H1 (cell line): ENCODE results near the gene ADIPOQ. TPM values are rescaled to one million over a fixed set of nuclear protein-coding genes. Genes with fewer than 3 reads are reported as not detected.

Source experiments
- CTCF ChIA-PET: fragments of 300-600 bp; sonication (Branson Sonifier 250); formaldehyde crosslinking; loops from one replicate; lab custom pipeline; 2021; ENCODE audit not compliant: partially characterized antibody; lab: Charles Lee
- POLR2A ChIA-PET: fragments of 300-600 bp; sonication (Branson Sonifier 250); formaldehyde crosslinking; loops from one replicate; lab custom pipeline; 2021; ENCODE audit warnings: inconsistent platforms; ENCODE audit not compliant: partially characterized antibody; lab: Charles Lee
- DNase-seq, 2 experiments: peaks; one replicate each; pipeline versions ENCODE4 v3.0.0 to v3.0.0-alpha.2; 2010 to 2022; ENCODE audit warnings: low spot score in 2 of 2, low read depth in 1 of 2, mixed read lengths in 1 of 2
- FAIRE-seq: peaks from 2 replicates; lab custom pipeline; 2011; peaks lifted over from hg19 to GRCh38; lab: Jason Lieb, UNC
- H2AFZ ChIP-seq: 2 replicates; pipeline ENCODE4 v1.8.1; 2012; ENCODE audit warnings: low read length, inconsistent platforms
- H2AK5ac ChIP-seq: 2 replicates; pipeline ENCODE4 v1.6.1; 2013; ENCODE audit warnings: low read depth, low read length
- H2BK120ac ChIP-seq: replicated peaks from 2 replicates; pipeline ENCODE3; 2013; ENCODE audit warnings: low read depth, low read length, inconsistent platforms
- H2BK12ac ChIP-seq: 2 replicates; pipeline ENCODE4 v1.6.1; 2013; ENCODE audit warnings: low read depth, low read length
- H2BK15ac ChIP-seq: 2 replicates; pipeline ENCODE4 v1.6.1; 2013; ENCODE audit warnings: low read length
- H2BK20ac ChIP-seq: 2 replicates; pipeline ENCODE4 v1.6.1; 2013; ENCODE audit warnings: low read length
- H2BK5ac ChIP-seq: 2 replicates; pipeline ENCODE4 v1.6.1; 2013; ENCODE audit warnings: low read depth, low read length
- H3K14ac ChIP-seq: 2 replicates; pipeline ENCODE4 v1.6.1; 2013; ENCODE audit warnings: inconsistent platforms; ENCODE audit not compliant: insufficient read length
- H3K18ac ChIP-seq: 2 replicates; pipeline ENCODE4 v1.6.1; 2013; ENCODE audit warnings: low read length; ENCODE audit errors: extremely low read depth
- H3K23ac ChIP-seq: 2 replicates; pipeline ENCODE4 v1.6.1; 2013; ENCODE audit warnings: inconsistent platforms; ENCODE audit not compliant: insufficient read length
- H3K23me2 ChIP-seq: 2 replicates; pipeline ENCODE4 v1.6.1; 2013; ENCODE audit warnings: low read depth, low read length
- H3K27ac ChIP-seq: 2 replicates; pipeline ENCODE4 v1.6.1; 2011; ENCODE audit warnings: low read depth, low read length, inconsistent platforms
- H3K27me3 ChIP-seq, 4 experiments: replicated peaks in 1 of 4; 1 replicate in 1 of 4; 2 replicates in 3 of 4; pipeline versions ENCODE4 v1.6.1 to v1.8.1; 2011 to 2013; ENCODE audit warnings: low read length in 3 of 4, mild to moderate bottlenecking in 3 of 4, inconsistent platforms in 2 of 4, mixed read lengths in 2 of 4, moderate library complexity in 1 of 4; ENCODE audit not compliant: control insufficient read depth in 3 of 4, insufficient read depth in 3 of 4; ENCODE audit errors: extremely low read depth in 1 of 4
- H3K36me3 ChIP-seq, 4 experiments: 2 replicates each; pipeline versions ENCODE4 v1.6.1 to v1.8.1; 2011 to 2013; ENCODE audit warnings: mild to moderate bottlenecking in 4 of 4, low read length in 3 of 4, moderate library complexity in 2 of 4, control low read depth in 1 of 4, inconsistent platforms in 1 of 4; ENCODE audit not compliant: insufficient read depth in 4 of 4, control insufficient read depth in 2 of 4
- H3K4ac ChIP-seq: replicated peaks from 2 replicates; pipeline ENCODE3; 2013; ENCODE audit warnings: low read length, low read depth, mixed read lengths, inconsistent platforms; ENCODE audit not compliant: insufficient read length
- H3K4me1 ChIP-seq, 4 experiments: replicated peaks in 1 of 4; 1 replicate in 1 of 4; 2 replicates in 3 of 4; pipeline versions ENCODE4 v1.6.1 to v1.8.1; 2011 to 2013; ENCODE audit warnings: low read length in 3 of 4, inconsistent platforms in 2 of 4, mixed read lengths in 1 of 4; ENCODE audit not compliant: insufficient read depth in 4 of 4, control insufficient read depth in 3 of 4
- H3K4me2 ChIP-seq, 2 experiments: 2 replicates each; pipeline versions ENCODE4 v1.6.1 to v1.8.1; 2011 to 2013; ENCODE audit warnings: low read depth in 2 of 2, low read length in 2 of 2, control low read depth in 1 of 2, inconsistent platforms in 1 of 2, mild to moderate bottlenecking in 1 of 2; ENCODE audit not compliant: insufficient read depth in 1 of 2
- H3K4me3 ChIP-seq, 4 experiments: fragments of 200-600, 300-600 bp in 1 of 4; sonication (generic), shearing (Covaris generic), sonication (Bioruptor Twin) in 1 of 4; 2 replicates each; pipeline versions ENCODE4 v1.5.1 to v1.8.1; 2011 to 2016; ENCODE audit warnings: low read length in 4 of 4, low read depth in 3 of 4, control low read depth in 2 of 4, inconsistent platforms in 2 of 4, mild to moderate bottlenecking in 2 of 4, mixed read lengths in 1 of 4, moderate library complexity in 1 of 4; ENCODE audit not compliant: insufficient read depth in 2 of 4; ENCODE audit errors: extremely low read depth in 1 of 4
- H3K56ac ChIP-seq: replicated peaks from 2 replicates; pipeline ENCODE3; 2013; ENCODE audit warnings: low read depth, mild to moderate bottlenecking, mixed read lengths, low read length, inconsistent platforms; ENCODE audit not compliant: insufficient read length
- H3K79me1 ChIP-seq: 2 replicates; pipeline ENCODE4 v1.6.1; 2013; ENCODE audit warnings: low read depth, low read length, control low read depth
- H3K79me2 ChIP-seq, 2 experiments: 2 replicates each; pipeline versions ENCODE4 v1.6.1 to v1.8.1; 2012 to 2013; ENCODE audit warnings: low read length in 2 of 2, mild to moderate bottlenecking in 2 of 2, inconsistent platforms in 1 of 2; ENCODE audit not compliant: insufficient read depth in 2 of 2, control insufficient read depth in 1 of 2
- H3K9ac ChIP-seq, 4 experiments: replicated peaks in 1 of 4; 1 replicate in 1 of 4; 2 replicates in 3 of 4; pipeline versions ENCODE4 v1.6.1 to v1.8.1; 2011 to 2013; ENCODE audit warnings: low read depth in 3 of 4, low read length in 3 of 4, control low read depth in 2 of 4, mild to moderate bottlenecking in 2 of 4, moderate library complexity in 2 of 4, inconsistent platforms in 1 of 4; ENCODE audit errors: extremely low read depth in 1 of 4
- H3K9me3 ChIP-seq, 2 experiments: 2 replicates each; pipeline versions ENCODE4 v1.6.1 to v1.8.1; 2012 to 2013; ENCODE audit warnings: mild to moderate bottlenecking in 2 of 2, moderate library complexity in 2 of 2, control low read depth in 1 of 2, inconsistent platforms in 1 of 2, low read depth in 1 of 2, low read length in 1 of 2, mixed read lengths in 1 of 2; ENCODE audit not compliant: insufficient read depth in 2 of 2
- H4K20me1 ChIP-seq, 2 experiments: replicated peaks in 1 of 2; 2 replicates each; pipeline versions ENCODE3 to v1.8.1; 2011 to 2013; ENCODE audit warnings: inconsistent platforms in 2 of 2, low read length in 2 of 2, mild to moderate bottlenecking in 1 of 2; ENCODE audit not compliant: insufficient read depth in 2 of 2, control insufficient read depth in 1 of 2
- H4K5ac ChIP-seq: 2 replicates; pipeline ENCODE4 v1.6.1; 2013; ENCODE audit warnings: low read length, low read depth, mixed read lengths, inconsistent platforms; ENCODE audit not compliant: insufficient read length
- H4K8ac ChIP-seq: 2 replicates; pipeline ENCODE4 v1.8.0; 2013; ENCODE audit warnings: mild to moderate bottlenecking, moderate library complexity, low read length, inconsistent platforms; ENCODE audit not compliant: insufficient read depth; ENCODE audit errors: extremely low read depth
- H4K91ac ChIP-seq: replicated peaks from 2 replicates; pipeline ENCODE3; 2013; ENCODE audit warnings: low read length, mixed read lengths, inconsistent platforms; ENCODE audit not compliant: insufficient read length
- CBX8 ChIP-seq: fragments of 300-800, 300-1000 bp; sonication (generic); IDR thresholded peaks from 2 replicates; pipeline ENCODE4 v1.7.1; 2016; ENCODE audit warnings: low read depth, low read length, borderline replicate concordance
- CHD2 ChIP-seq: IDR thresholded peaks from 2 replicates; pipeline ENCODE4 v1.6.1; 2012; ENCODE audit warnings: low read length, improper control_type of control experiment
- PHF8 ChIP-seq: fragments of 200-600 bp; sonication (generic); conservative IDR thresholded peaks from 2 replicates; pipeline ENCODE4 v1.7.1; 2012; ENCODE audit warnings: low read depth, mild to moderate bottlenecking, inconsistent platforms, low read length, moderate library complexity
- POLR2AphosphoS5 ChIP-seq: IDR thresholded peaks from 2 replicates; pipeline ENCODE4 v1.6.1; 2011; ENCODE audit warnings: low read depth, low read length
- POU5F1 ChIP-seq: IDR thresholded peaks from 2 replicates; pipeline ENCODE4 v1.6.1; 2011; ENCODE audit warnings: low read depth, mild to moderate bottlenecking, low read length, moderate library complexity
- RNF2 ChIP-seq: fragments of 200-900, 300-1000 bp; sonication (generic); IDR thresholded peaks from 2 replicates; pipeline ENCODE4 v1.7.1; 2016; ENCODE audit warnings: borderline replicate concordance, low read depth, mild to moderate bottlenecking, antibody characterized with exemption, low read length; ENCODE audit not compliant: poor library complexity, severe bottlenecking; ENCODE audit errors: missing control alignments
- WGBS, 2 experiments: shearing (Covaris generic) in 1 of 2; methylation state at CpG; one replicate each; pipeline versions ENCODE4 v1.1.6 to v1.1.7; 2013 to 2015; ENCODE audit warnings: low lambda C conversion rate in 2 of 2, mixed read lengths in 2 of 2, inconsistent platforms in 1 of 2, low coverage in 1 of 2, missing lambda C conversion rate in 1 of 2; ENCODE audit not compliant: insufficient replicate concordance in 2 of 2, insufficient coverage in 1 of 2, insufficient read length in 1 of 2; ENCODE audit errors: extremely low coverage in 1 of 2, missing lambda C conversion rate in 1 of 2; 5-methylcytosine and 5-hydroxymethylcytosine counted together
- long read RNA-seq, 2 experiments: library from RNA in 1 of 2; library from capped mRNA in 1 of 2; stranded (forward); transcript quantifications; one replicate each; pipeline ENCODE4 v2.0.0, GENCODE V29; 2021; ENCODE audit warnings: inconsistent platforms in 1 of 2
- polyA minus RNA-seq, 3 experiments: library from RNA; depleted of rRNA, polyadenylated mRNA; stranded (reverse); fragments of >200 nt; gene quantifications; 1 replicate in 2 of 3; 2 replicates in 1 of 3; pipeline ENCODE4 v1.2.3, GENCODE V29; 2011
- polyA plus RNA-seq, 7 experiments: library from polyadenylated mRNA; depleted of rRNA in 3 of 7; stranded (reverse) in 5 of 7; unstranded in 2 of 7; fragments of >200 nt in 5 of 7; fragments of 200-250 nt in 2 of 7; gene quantifications; 1 replicate in 5 of 7; 2 replicates in 1 of 7; 4 replicates in 1 of 7; pipeline versions ENCODE4 v1.2.1 to v1.2.3, GENCODE V29; 2011 to 2013; ENCODE audit warnings: missing spikeins in 2 of 7, mixed read lengths in 2 of 7
- total RNA-seq: library from RNA; stranded (reverse); fragmentation: NEBNext Ultra II Directional; extraction: Animal tissue kit (Norgen Biotek cat#: 25700); gene quantifications from 2 replicates; pipeline ENCODE4 v1.2.1, GENCODE V29; 2021

Gene ADIPOQ
- total RNA-seq = not detected in 2 replicates
- not detected in 2 replicates for polyA plus RNA-seq (2011; rRNA removed)
- not detected for polyA plus RNA-seq (2011; cell fraction: cytosol; rRNA removed)
- not detected for polyA plus RNA-seq (2011; cell fraction: nucleus; rRNA removed)
- polyA plus RNA-seq (2012, experiment 1 of 2) = not detected in 4 replicates
- polyA plus RNA-seq (2012, experiment 2 of 2) = not detected
- not detected for polyA plus RNA-seq (2013, experiment 1 of 2)
- not detected for polyA plus RNA-seq (2013, experiment 2 of 2)
- 0.05 TPM in 1 of 2 replicates, not detected in the other for polyA minus RNA-seq (2011; rRNA and poly(A)+ RNA removed)
- polyA minus RNA-seq (2011; cell fraction: cytosol; rRNA and poly(A)+ RNA removed) = not detected
- not detected for polyA minus RNA-seq (2011; cell fraction: nucleus; rRNA and poly(A)+ RNA removed)
- long read RNA-seq, experiment 1 = 0 reads
- long read RNA-seq, experiment 2 = 0 reads

DNA sequence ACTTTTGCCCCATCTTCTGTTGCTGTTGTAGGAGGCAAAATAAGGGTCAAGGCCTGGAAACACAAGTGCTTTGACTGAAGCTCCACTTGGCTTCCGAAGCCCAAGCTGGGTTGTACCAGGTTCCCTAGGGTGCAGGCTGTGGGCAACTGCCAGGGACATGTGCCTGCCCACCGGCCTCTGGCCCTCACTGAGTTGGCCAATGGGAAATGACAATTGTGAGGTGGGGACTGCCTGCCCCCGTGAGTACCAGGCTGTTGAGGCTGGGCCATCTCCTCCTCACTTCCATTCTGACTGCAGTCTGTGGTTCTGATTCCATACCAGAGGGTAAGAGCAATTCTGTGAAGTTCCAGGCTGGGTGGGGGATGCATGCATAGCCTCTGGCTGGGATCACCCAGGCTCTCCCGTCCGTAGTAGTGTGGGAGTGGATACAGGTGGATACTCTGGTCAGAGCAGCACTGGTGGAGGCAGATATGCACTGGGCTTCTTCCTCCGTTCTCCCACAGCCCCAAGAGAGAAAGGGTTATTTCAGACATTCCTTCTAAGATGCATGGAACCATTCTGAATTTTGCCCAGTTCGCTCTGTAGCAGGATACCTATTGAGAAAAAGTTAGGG, at the start of gene ADIPOQ:
Gene ADIPOQ (plus strand): TSS at position 285 of the 613 bp plus-strand sequence. CDS start 10,349 bp downstream, outside the sequence.
- H2AFZ ChIP-seq = no peak within 1 kb of the TSS
- no peak within 1 kb of the TSS for H2BK120ac ChIP-seq
- DNase-seq = peak in 1 of 2 experiments; percentile 36
- H4K5ac ChIP-seq = no peak within 1 kb of the TSS
- no peak within 1 kb of the TSS for H2BK12ac ChIP-seq
- H3K36me3 ChIP-seq = no peaks in the 10 kb centered on the region
- no peaks in the 10 kb centered on the region for H3K27me3 ChIP-seq
- no peak within 1 kb of the TSS for H2BK5ac ChIP-seq
- H3K9me3 ChIP-seq = no peaks in the 10 kb centered on the region
- no peak within 1 kb of the TSS for H3K9ac ChIP-seq
- no peak within 1 kb of the TSS for H4K91ac ChIP-seq
- H3K4me3 ChIP-seq = no peak within 1 kb of the TSS
- POLR2A ChIA-PET = interaction anchor here (1.5 kb wide), 1 partner anchor 59 kb away, joined by 4 read pairs; the partner anchor contains the start of gene EIF4A2
- no peaks in the 10 kb centered on the region for H3K4me1 ChIP-seq
- H3K4me2 ChIP-seq = no peak within 1 kb of the TSS
- H3K4ac ChIP-seq = no peak within 1 kb of the TSS
- H2BK15ac ChIP-seq = no peak within 1 kb of the TSS
- no peak for FAIRE-seq
- no peak within 1 kb of the TSS for H3K18ac ChIP-seq
- H3K27ac ChIP-seq = no peak within 1 kb of the TSS
- no peaks in the 10 kb centered on the region for H3K23me2 ChIP-seq
- no peaks in the 10 kb centered on the region for H3K79me1 ChIP-seq
- no peak within 1 kb of the TSS for H3K56ac ChIP-seq
- H3K79me2 ChIP-seq = no peaks in the 10 kb centered on the region
- no peaks in the 10 kb centered on the region for H4K20me1 ChIP-seq
- CTCF ChIA-PET = no interaction called here
- H4K8ac ChIP-seq = no peak within 1 kb of the TSS
- WGBS, 2 experiments = 90% methylated on average over 7 of the region's 7 CpGs; no CpG with 5 or more reads in 1 of the 2 experiments
- no peak within 1 kb of the TSS for H3K14ac ChIP-seq
- H2BK20ac ChIP-seq = no peak within 1 kb of the TSS
- H2AK5ac ChIP-seq = no peak within 1 kb of the TSS
- H3K23ac ChIP-seq = no peak within 1 kb of the TSS
- no peak for TF ChIP-seq CHD2
- TF ChIP-seq RNF2 = no peak
- TF ChIP-seq POLR2AphosphoS5 = no peak
- TF ChIP-seq PHF8 = no peak
- TF ChIP-seq CBX8 = no peak
- no peak for TF ChIP-seq POU5F1
